ENCODE measurements around the gene CHST15.

DNA sequence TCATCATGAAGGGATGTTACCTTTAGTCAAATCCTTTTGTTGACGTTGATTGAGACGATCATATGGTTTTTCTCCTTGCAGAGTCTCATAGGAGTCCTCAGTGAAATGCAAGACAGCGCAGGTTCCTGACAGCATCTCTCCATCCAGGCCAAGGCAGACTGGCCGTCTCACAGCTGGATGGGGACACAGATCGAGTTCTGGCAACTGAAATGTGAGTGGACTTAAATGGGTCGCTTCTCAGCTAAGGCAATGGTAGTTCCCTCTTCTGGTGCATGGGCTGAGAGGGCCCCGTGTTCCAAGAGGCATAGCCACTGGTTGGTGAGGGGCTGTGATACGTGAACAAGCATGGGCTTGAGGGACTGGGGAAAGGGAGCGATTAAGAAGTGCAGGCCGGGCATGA, 102.5 kb downstream of the CHST15 start:
- TF ChIP-seq, protein P1, sequence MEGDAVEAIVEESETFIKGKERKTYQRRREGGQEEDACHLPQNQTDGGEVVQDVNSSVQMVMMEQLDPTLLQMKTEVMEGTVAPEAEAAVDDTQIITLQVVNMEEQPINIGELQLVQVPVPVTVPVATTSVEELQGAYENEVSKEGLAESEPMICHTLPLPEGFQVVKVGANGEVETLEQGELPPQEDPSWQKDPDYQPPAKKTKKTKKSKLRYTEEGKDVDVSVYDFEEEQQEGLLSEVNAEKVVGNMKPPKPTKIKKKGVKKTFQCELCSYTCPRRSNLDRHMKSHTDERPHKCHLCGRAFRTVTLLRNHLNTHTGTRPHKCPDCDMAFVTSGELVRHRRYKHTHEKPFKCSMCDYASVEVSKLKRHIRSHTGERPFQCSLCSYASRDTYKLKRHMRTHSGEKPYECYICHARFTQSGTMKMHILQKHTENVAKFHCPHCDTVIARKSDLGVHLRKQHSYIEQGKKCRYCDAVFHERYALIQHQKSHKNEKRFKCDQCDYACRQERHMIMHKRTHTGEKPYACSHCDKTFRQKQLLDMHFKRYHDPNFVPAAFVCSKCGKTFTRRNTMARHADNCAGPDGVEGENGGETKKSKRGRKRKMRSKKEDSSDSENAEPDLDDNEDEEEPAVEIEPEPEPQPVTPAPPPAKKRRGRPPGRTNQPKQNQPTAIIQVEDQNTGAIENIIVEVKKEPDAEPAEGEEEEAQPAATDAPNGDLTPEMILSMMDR (IDR thresholded peaks at IDR 0.05; ENCODE audit: borderline replicate concordance, extremely low read depth, low read length, poor library complexity, severe bottlenecking): no peak
- TF ChIP-seq EZH2 (IDR thresholded peaks at IDR 0.05; ENCODE audit: borderline replicate concordance, low read depth, low read length, severe bottlenecking): no peak
